Hepatocyte (in vitro differentiated cells): ENCODE data around the gene FBN1.

ENCODE experiments used
- EZH2 ChIP-seq: fragments of 200-600 bp; sonication (generic); IDR thresholded peaks from 2 replicates; pipeline ENCODE4 v1.6.1; 2016; ENCODE audit warnings: antibody characterized with exemption, mild to moderate bottlenecking, borderline replicate concordance
- EZH2phosphoT487 ChIP-seq: fragments of 200-600 bp; sonication (generic); IDR thresholded peaks from one replicate; pipeline ENCODE4 v1.6.1; 2018; ENCODE audit warnings: antibody characterized with exemption, mild to moderate bottlenecking, low read depth, moderate library complexity; ENCODE audit not compliant: unreplicated experiment, severe bottlenecking
- TF ChIP-seq, protein P1 (sequence below): fragments of 200-600 bp; sonication (generic); IDR thresholded peaks from 2 replicates; pipeline ENCODE4 v1.5.1; 2016; ENCODE audit warnings: antibody characterized with exemption, mild to moderate bottlenecking; ENCODE audit not compliant: poor library complexity

DNA sequence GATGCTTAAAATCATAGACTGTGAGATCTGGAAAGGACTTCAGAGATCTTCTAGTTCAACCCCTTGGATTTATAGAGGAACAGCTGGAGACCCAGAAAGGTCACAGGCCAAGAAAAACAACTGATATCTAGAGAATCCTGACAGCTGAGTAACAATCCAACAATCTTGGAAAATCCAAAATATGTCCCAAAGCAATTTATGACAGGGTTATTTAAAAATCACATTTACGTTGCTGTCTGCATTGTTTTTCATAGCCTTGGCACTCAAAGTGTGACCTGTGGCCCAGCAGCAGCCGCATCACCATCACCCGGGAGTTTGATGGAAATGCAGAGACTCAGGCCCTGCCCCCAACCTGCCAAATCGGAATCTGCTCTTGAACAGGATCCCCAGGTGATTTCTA is 78.8 kb downstream of the FBN1 start:
- TF ChIP-seq, protein P1, sequence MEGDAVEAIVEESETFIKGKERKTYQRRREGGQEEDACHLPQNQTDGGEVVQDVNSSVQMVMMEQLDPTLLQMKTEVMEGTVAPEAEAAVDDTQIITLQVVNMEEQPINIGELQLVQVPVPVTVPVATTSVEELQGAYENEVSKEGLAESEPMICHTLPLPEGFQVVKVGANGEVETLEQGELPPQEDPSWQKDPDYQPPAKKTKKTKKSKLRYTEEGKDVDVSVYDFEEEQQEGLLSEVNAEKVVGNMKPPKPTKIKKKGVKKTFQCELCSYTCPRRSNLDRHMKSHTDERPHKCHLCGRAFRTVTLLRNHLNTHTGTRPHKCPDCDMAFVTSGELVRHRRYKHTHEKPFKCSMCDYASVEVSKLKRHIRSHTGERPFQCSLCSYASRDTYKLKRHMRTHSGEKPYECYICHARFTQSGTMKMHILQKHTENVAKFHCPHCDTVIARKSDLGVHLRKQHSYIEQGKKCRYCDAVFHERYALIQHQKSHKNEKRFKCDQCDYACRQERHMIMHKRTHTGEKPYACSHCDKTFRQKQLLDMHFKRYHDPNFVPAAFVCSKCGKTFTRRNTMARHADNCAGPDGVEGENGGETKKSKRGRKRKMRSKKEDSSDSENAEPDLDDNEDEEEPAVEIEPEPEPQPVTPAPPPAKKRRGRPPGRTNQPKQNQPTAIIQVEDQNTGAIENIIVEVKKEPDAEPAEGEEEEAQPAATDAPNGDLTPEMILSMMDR: no peak
- no peak for TF ChIP-seq EZH2
- no peak for TF ChIP-seq EZH2phosphoT487
